Ishikawa (cell line): ENCODE results near the gene SERPINA12.

Experiments
- CEBPB ChIP-seq: IDR thresholded peaks from 2 replicates; pipeline ENCODE4 v1.6.1; 2012
- EGR1 ChIP-seq: IDR thresholded peaks from 2 replicates; pipeline ENCODE4 v1.6.1; 2012
- EP300 ChIP-seq: IDR thresholded peaks from 2 replicates; pipeline ENCODE4 v1.6.1; 2012; ENCODE audit warnings: borderline replicate concordance
- MAX ChIP-seq: IDR thresholded peaks from 2 replicates; pipeline ENCODE4 v1.6.1; 2012
- NFIC ChIP-seq: IDR thresholded peaks from 2 replicates; pipeline ENCODE4 v1.6.1; 2012
- RAD21 ChIP-seq: IDR thresholded peaks from 2 replicates; pipeline ENCODE4 v1.6.1; 2012; ENCODE audit warnings: low read depth
- TCF12 ChIP-seq: IDR thresholded peaks from 2 replicates; pipeline ENCODE4 v1.6.1; 2012; ENCODE audit warnings: low read depth
- YY1 ChIP-seq: IDR thresholded peaks from 2 replicates; pipeline ENCODE4 v1.6.1; 2012; ENCODE audit warnings: low read depth
- ZBTB7A ChIP-seq: IDR thresholded peaks from 2 replicates; pipeline ENCODE4 v1.6.1; 2012; ENCODE audit warnings: low read depth
- TF ChIP-seq, protein P1 (sequence below): IDR thresholded peaks from 2 replicates; pipeline ENCODE4 v1.6.1; 2012
- TF ChIP-seq, protein P2 (sequence below): IDR thresholded peaks from 2 replicates; pipeline ENCODE4 v1.6.1; 2012; ENCODE audit warnings: low read depth, mild to moderate bottlenecking

GRCh38 chr14:94542811-94543440 lies 33.7 kb upstream of the SERPINA12 start:
- no peak for TF ChIP-seq EGR1
- TF ChIP-seq EP300: no peak
- TF ChIP-seq, protein P1, sequence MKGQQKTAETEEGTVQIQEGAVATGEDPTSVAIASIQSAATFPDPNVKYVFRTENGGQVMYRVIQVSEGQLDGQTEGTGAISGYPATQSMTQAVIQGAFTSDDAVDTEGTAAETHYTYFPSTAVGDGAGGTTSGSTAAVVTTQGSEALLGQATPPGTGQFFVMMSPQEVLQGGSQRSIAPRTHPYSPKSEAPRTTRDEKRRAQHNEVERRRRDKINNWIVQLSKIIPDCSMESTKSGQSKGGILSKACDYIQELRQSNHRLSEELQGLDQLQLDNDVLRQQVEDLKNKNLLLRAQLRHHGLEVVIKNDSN: no peak
- no peak for TF ChIP-seq MAX
- no peak for TF ChIP-seq CEBPB
- TF ChIP-seq, protein P2, sequence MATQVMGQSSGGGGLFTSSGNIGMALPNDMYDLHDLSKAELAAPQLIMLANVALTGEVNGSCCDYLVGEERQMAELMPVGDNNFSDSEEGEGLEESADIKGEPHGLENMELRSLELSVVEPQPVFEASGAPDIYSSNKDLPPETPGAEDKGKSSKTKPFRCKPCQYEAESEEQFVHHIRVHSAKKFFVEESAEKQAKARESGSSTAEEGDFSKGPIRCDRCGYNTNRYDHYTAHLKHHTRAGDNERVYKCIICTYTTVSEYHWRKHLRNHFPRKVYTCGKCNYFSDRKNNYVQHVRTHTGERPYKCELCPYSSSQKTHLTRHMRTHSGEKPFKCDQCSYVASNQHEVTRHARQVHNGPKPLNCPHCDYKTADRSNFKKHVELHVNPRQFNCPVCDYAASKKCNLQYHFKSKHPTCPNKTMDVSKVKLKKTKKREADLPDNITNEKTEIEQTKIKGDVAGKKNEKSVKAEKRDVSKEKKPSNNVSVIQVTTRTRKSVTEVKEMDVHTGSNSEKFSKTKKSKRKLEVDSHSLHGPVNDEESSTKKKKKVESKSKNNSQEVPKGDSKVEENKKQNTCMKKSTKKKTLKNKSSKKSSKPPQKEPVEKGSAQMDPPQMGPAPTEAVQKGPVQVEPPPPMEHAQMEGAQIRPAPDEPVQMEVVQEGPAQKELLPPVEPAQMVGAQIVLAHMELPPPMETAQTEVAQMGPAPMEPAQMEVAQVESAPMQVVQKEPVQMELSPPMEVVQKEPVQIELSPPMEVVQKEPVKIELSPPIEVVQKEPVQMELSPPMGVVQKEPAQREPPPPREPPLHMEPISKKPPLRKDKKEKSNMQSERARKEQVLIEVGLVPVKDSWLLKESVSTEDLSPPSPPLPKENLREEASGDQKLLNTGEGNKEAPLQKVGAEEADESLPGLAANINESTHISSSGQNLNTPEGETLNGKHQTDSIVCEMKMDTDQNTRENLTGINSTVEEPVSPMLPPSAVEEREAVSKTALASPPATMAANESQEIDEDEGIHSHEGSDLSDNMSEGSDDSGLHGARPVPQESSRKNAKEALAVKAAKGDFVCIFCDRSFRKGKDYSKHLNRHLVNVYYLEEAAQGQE: no peak
- TF ChIP-seq NFIC: no peak
- TF ChIP-seq YY1: no peak
- TF ChIP-seq TCF12: no peak
- TF ChIP-seq RAD21: no peak
- TF ChIP-seq ZBTB7A: no peak
